NCI-H748 treated with DMSO at 0.1 percent for 48 hours (cell line): ENCODE data around the gene LAYN.

Source experiments
- DNase-seq: peaks from one replicate; lab custom pipeline; 2025; lab: John Stamatoyannopoulos, UW

Gene LAYN

GRCh38 chr11:111540114-111540936 lies at the start of gene LAYN:
TSS of gene LAYN (plus strand) at chr11:111540720. CDS start at chr11:111540844, 124 bp downstream.
- DNase-seq, result no peak

GRCh38 chr11:111494040-111494439 lies 46.5 kb upstream of the LAYN start:
- no peak for DNase-seq

GRCh38 chr11:111499483-111499882 lies 41.0 kb upstream of the LAYN start:
- no peak for DNase-seq

- DNase-seq, result no peak
Measured at GRCh38 chr11:111500481-111500880, 40.0 kb upstream of the LAYN start.

GRCh38 chr11:111502611-111503010 lies 37.9 kb upstream of the LAYN start:
- DNase-seq, result no peak

- no peak for DNase-seq
Measured at GRCh38 chr11:111510311-111510710, 30.2 kb upstream of the LAYN start.

- DNase-seq, result no peak
Measured at GRCh38 chr11:111512296-111513239, 28.0 kb upstream of the LAYN start, which contains the start of gene BTG4. TSS of gene BTG4 (minus strand) at chr11:111512386. CDS start at chr11:111498776, 13,610 bp downstream.

GRCh38 chr11:111513240-111513605 lies 27.3 kb upstream of the LAYN start:
- DNase-seq, result no peak

- DNase-seq, result no peak
Measured at GRCh38 chr11:111514216-111515031, 26.1 kb upstream of the LAYN start, which contains the start of gene HOATZ. TSS of gene HOATZ (plus strand) at chr11:111514778. CDS start at chr11:111514785, 7 bp downstream.

- no peak for DNase-seq
Measured at GRCh38 chr11:111515591-111515990, 24.9 kb upstream of the LAYN start.

- DNase-seq, result no peak
Measured at GRCh38 chr11:111518668-111519067, 21.9 kb upstream of the LAYN start.

- no peak for DNase-seq
Measured at GRCh38 chr11:111520560-111520959, 20.0 kb upstream of the LAYN start.

- no peak for DNase-seq
Measured at GRCh38 chr11:111521135-111521534, 19.4 kb upstream of the LAYN start.

- no peak for DNase-seq
Measured at GRCh38 chr11:111522426-111522825, 18.1 kb upstream of the LAYN start.

- DNase-seq, result no peak
Measured at GRCh38 chr11:111523343-111523742, 17.2 kb upstream of the LAYN start.

- DNase-seq, result no peak
Measured at GRCh38 chr11:111524056-111524455, 16.5 kb upstream of the LAYN start.

- no peak for DNase-seq
Measured at GRCh38 chr11:111525456-111525855, 15.1 kb upstream of the LAYN start.

- DNase-seq, result no peak
Measured at GRCh38 chr11:111526501-111526900, 14.0 kb upstream of the LAYN start.

GRCh38 chr11:111527279-111527678 lies 13.2 kb upstream of the LAYN start:
- DNase-seq, result no peak

- DNase-seq, result no peak
Measured at GRCh38 chr11:111528557-111528956, 12.0 kb upstream of the LAYN start.

GRCh38 chr11:111530091-111530490 lies 10.4 kb upstream of the LAYN start:
- DNase-seq, result no peak

GRCh38 chr11:111531136-111531535 lies 9.4 kb upstream of the LAYN start:
- no peak for DNase-seq
